K562 (cell line): ENCODE measurements around the gene UBXN4.

Experiments
- PML ChIP-seq: IDR thresholded peaks from 2 replicates; pipeline ENCODE4 v1.6.1; 2012; ENCODE audit warnings: low read length, inconsistent platforms
- ZNF124 ChIP-seq: sonication (generic); formaldehyde crosslinking; IDR thresholded peaks from 2 replicates; pipeline ENCODE4 v1.8.1; 2022; ENCODE audit warnings: missing genetic modification reagents

DNA sequence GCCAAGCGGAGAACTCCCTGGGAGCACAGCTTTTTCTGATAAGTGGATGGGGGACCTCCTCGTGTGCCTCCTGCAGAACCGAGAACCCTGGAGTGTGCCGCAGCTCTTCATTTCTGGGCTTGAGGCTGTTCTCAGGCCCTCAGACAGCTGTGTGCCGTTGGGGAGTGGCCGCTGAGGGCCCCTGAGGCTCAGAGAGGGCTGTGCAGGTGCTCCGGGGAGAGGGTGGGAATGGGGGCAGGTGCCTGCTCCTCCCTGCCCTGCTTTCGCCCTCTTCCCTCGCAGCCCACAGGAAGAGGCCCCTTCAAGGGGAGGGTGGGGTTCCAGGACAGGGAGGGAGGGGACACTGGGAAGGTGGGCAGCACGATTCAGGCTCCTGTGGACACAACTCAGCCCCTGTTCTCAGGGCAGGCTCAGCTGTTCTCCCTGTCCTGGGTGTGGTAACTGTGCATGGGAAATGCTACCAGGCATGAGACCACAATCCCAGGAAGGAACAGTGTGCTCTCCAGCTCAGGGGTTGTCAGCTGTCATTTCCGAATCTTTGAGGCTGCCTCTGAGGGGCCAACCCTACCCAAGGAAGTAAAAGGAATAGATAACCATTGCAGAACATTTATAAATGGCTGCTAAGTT lies 84.0 kb downstream of the UBXN4 start:
- TF ChIP-seq PML: no peak
- no peak for TF ChIP-seq ZNF124 (CRISPR knock-in tag)
